ENCODE data around the gene XYLT1.

Gene XYLT1

DNA sequence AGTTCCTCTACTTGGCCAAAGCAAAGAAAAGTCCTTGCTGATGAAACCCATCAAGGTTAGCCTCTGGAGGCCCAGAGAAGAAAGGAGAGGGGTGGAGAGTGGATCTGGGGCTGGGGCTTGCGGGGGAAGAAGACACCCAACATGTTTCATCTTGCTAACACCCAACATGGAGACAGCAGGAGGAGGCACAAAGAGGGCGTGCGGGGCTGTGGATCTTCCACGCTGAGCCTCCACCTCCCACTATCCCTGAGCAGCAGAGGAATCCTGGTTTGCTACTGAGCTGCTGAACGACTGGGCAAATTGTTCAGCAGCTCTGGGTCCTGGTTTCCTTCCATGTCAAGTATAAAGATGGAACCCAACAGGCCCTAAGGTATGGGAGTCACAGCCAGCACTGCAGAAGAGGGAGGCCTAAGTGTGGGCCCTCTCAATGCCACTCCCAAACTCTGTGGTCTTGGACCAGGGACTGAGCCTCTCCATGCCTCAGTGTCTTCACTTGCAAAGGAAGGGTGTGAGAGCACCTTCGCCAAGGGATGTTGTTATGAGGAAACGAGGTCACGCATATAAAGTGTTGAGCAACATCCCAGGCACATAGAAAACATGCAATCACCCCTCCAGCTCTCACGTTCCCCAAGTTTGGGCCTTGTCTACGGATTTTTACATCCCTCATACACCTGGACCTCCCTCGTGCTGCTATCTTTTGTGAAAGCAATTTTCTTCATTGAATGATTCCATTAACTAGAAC is 122.5 kb downstream of the XYLT1 start:
- FAIRE-seq (no peak), DNase-seq (ENCODE audit: insufficient read length, low spot score) (no peak)
- TF ChIP-seq POU2F2 (IDR thresholded peaks at IDR 0.05; ENCODE audit: low read depth, low read length) (no peak), SPI1 (IDR thresholded peaks at IDR 0.05; ENCODE audit: low read depth, low read length) (no peak), TAF1 (IDR thresholded peaks at IDR 0.05; ENCODE audit: low read depth, low read length) (no peak), POLR2A (IDR thresholded peaks at IDR 0.05; ENCODE audit: low read depth, low read length) (no peak), POLR2AphosphoS5 (IDR thresholded peaks at IDR 0.05; ENCODE audit: low read depth, low read length) (no peak), PAX5 (IDR thresholded peaks at IDR 0.05; ENCODE audit: insufficient read depth, low read length, severe bottlenecking) (no peak)

GRCh38 chr16:17347624-17348023 is 123.1 kb downstream of the XYLT1 start:
- FAIRE-seq (no peak), DNase-seq (ENCODE audit: insufficient read length, low spot score) (no peak)
- TF ChIP-seq PAX5 (IDR thresholded peaks at IDR 0.05; ENCODE audit: insufficient read depth, low read length, severe bottlenecking) (no peak), POLR2A (IDR thresholded peaks at IDR 0.05; ENCODE audit: low read depth, low read length) (no peak), POLR2AphosphoS5 (IDR thresholded peaks at IDR 0.05; ENCODE audit: low read depth, low read length) (no peak), SPI1 (IDR thresholded peaks at IDR 0.05; ENCODE audit: low read depth, low read length) (no peak), POU2F2 (IDR thresholded peaks at IDR 0.05; ENCODE audit: low read depth, low read length) (no peak), TAF1 (IDR thresholded peaks at IDR 0.05; ENCODE audit: low read depth, low read length) (no peak)

GRCh38 chr16:17346621-17347569 is 123.9 kb downstream of the XYLT1 start:
- TF ChIP-seq TAF1 (IDR thresholded peaks at IDR 0.05; ENCODE audit: low read depth, low read length), result no peak
- TF ChIP-seq PAX5 (IDR thresholded peaks at IDR 0.05; ENCODE audit: insufficient read depth, low read length, severe bottlenecking), result no peak
- TF ChIP-seq POLR2AphosphoS5 (IDR thresholded peaks at IDR 0.05; ENCODE audit: low read depth, low read length), result no peak
- 0 out of 2 replicates have a peak, but pooled peaks have one; percentile 18 for TF ChIP-seq SPI1 (IDR thresholded peaks at IDR 0.05; ENCODE audit: low read depth, low read length)
- no peak for TF ChIP-seq POLR2A (IDR thresholded peaks at IDR 0.05; ENCODE audit: low read depth, low read length)
- TF ChIP-seq POU2F2 (IDR thresholded peaks at IDR 0.05; ENCODE audit: low read depth, low read length), result 0 out of 2 replicates have a peak, but pooled peaks have one; percentile 15
- FAIRE-seq, result peak; percentile 91
- no peak for DNase-seq (ENCODE audit: insufficient read length, low spot score)

GRCh38 chr16:17345043-17345442 is 125.7 kb downstream of the XYLT1 start:
- no peak for DNase-seq (ENCODE audit: insufficient read length, low spot score)

GRCh38 chr16:17343728-17344127 is 127.0 kb downstream of the XYLT1 start:
- no peak for TF ChIP-seq SPI1 (IDR thresholded peaks at IDR 0.05; ENCODE audit: low read depth, low read length)
- no peak for TF ChIP-seq PAX5 (IDR thresholded peaks at IDR 0.05; ENCODE audit: insufficient read depth, low read length, severe bottlenecking)
- no peak for TF ChIP-seq POLR2A (IDR thresholded peaks at IDR 0.05; ENCODE audit: low read depth, low read length)
- no peak for TF ChIP-seq POU2F2 (IDR thresholded peaks at IDR 0.05; ENCODE audit: low read depth, low read length)
- no peak for TF ChIP-seq TAF1 (IDR thresholded peaks at IDR 0.05; ENCODE audit: low read depth, low read length)
- TF ChIP-seq POLR2AphosphoS5 (IDR thresholded peaks at IDR 0.05; ENCODE audit: low read depth, low read length), result no peak
- DNase-seq (ENCODE audit: insufficient read length, low spot score) (no peak), FAIRE-seq (peak; percentile 81)

More at GRCh38 chr16:17345043-17345442, 125.7 kb downstream of the XYLT1 start:
- FAIRE-seq, result no peak
- TF ChIP-seq TAF1 (IDR thresholded peaks at IDR 0.05; ENCODE audit: low read depth, low read length), result no peak

DNA sequence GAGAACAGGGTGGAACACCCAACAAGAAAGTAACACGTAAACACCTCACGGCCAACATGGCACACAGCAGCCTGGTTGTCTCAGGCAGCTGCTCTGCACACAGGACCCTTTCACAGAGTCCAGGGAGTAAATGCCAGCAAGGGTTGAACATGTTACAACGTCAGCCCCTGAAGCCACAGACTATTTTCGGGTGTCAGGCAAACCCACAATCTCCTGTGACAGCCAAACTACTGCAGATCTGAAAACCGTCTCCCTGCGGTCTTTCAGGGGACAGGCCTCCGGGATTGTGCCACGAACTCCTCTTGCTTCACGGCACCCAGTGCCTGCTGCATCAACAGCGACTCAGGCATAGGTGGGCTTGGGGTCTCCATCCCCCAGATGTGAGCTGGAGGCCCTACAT is 127.7 kb downstream of the XYLT1 start:
- TF ChIP-seq PAX5 (IDR thresholded peaks at IDR 0.05; ENCODE audit: insufficient read depth, low read length, severe bottlenecking), result no peak
- no peak for TF ChIP-seq SPI1 (IDR thresholded peaks at IDR 0.05; ENCODE audit: low read depth, low read length)
- TF ChIP-seq POLR2AphosphoS5 (IDR thresholded peaks at IDR 0.05; ENCODE audit: low read depth, low read length), result 0 out of 2 replicates have a peak, but pooled peaks have one; percentile 38
- no peak for TF ChIP-seq TAF1 (IDR thresholded peaks at IDR 0.05; ENCODE audit: low read depth, low read length)
- TF ChIP-seq POU2F2 (IDR thresholded peaks at IDR 0.05; ENCODE audit: low read depth, low read length), result 0 out of 2 replicates have a peak, but pooled peaks have one; percentile 57
- TF ChIP-seq POLR2A (IDR thresholded peaks at IDR 0.05; ENCODE audit: low read depth, low read length), result peak; percentile 51; the same call in 1 of the 2 replicates
- FAIRE-seq (peak; percentile 81), DNase-seq (ENCODE audit: insufficient read length, low spot score) (no peak)

- TF ChIP-seq PAX5 (IDR thresholded peaks at IDR 0.05; ENCODE audit: insufficient read depth, low read length, severe bottlenecking) (no peak), SPI1 (IDR thresholded peaks at IDR 0.05; ENCODE audit: low read depth, low read length) (no peak), POLR2AphosphoS5 (IDR thresholded peaks at IDR 0.05; ENCODE audit: low read depth, low read length) (no peak)
- FAIRE-seq, result peak; percentile 31
- no peak for DNase-seq (ENCODE audit: insufficient read length, low spot score)
Observed at GRCh38 chr16:17342031-17342430, 128.7 kb downstream of the XYLT1 start.

GRCh38 chr16:17340804-17341203 is 130.0 kb downstream of the XYLT1 start:
- TF ChIP-seq SPI1 (IDR thresholded peaks at IDR 0.05; ENCODE audit: low read depth, low read length) (peak; percentile 53), TAF1 (IDR thresholded peaks at IDR 0.05; ENCODE audit: low read depth, low read length) (no peak), POLR2A (IDR thresholded peaks at IDR 0.05; ENCODE audit: low read depth, low read length) (no peak)
- DNase-seq (ENCODE audit: insufficient read length, low spot score) (no peak), FAIRE-seq (no peak)

- no peak for FAIRE-seq
- no peak for TF ChIP-seq POLR2A (IDR thresholded peaks at IDR 0.05; ENCODE audit: low read depth, low read length)
- TF ChIP-seq POLR2AphosphoS5 (IDR thresholded peaks at IDR 0.05; ENCODE audit: low read depth, low read length), result no peak
- no peak for TF ChIP-seq SPI1 (IDR thresholded peaks at IDR 0.05; ENCODE audit: low read depth, low read length)
- TF ChIP-seq PAX5 (IDR thresholded peaks at IDR 0.05; ENCODE audit: insufficient read depth, low read length, severe bottlenecking), result no peak
- TF ChIP-seq POU2F2 (IDR thresholded peaks at IDR 0.05; ENCODE audit: low read depth, low read length), result no peak
- TF ChIP-seq TAF1 (IDR thresholded peaks at IDR 0.05; ENCODE audit: low read depth, low read length), result no peak
- no peak for DNase-seq (ENCODE audit: insufficient read length, low spot score)
Observed at GRCh38 chr16:17339764-17340541, 130.8 kb downstream of the XYLT1 start.
